NCI-H748 (cell line): ENCODE measurements around the gene IKZF4.

ENCODE experiments used
- DNase-seq: peaks from one replicate; lab custom pipeline; 2025; ENCODE audit not compliant: unreplicated experiment; lab: John Stamatoyannopoulos, UW

Gene IKZF4

GRCh38 chr12:56081393-56082347 is 60.8 kb downstream of the IKZF4 start:
- no peak for DNase-seq

GRCh38 chr12:56082382-56082781 is 61.5 kb downstream of the IKZF4 start:
- no peak for DNase-seq

GRCh38 chr12:56082967-56083366 is 62.1 kb downstream of the IKZF4 start:
- DNase-seq, result no peak

- DNase-seq, result peak; percentile 49
Observed at GRCh38 chr12:56084958-56085543, 64.2 kb downstream of the IKZF4 start.

GRCh38 chr12:56086096-56086495 is 65.3 kb downstream of the IKZF4 start:
- no peak for DNase-seq

GRCh38 chr12:56086608-56087007 is 65.8 kb downstream of the IKZF4 start:
- no peak for DNase-seq

GRCh38 chr12:56087220-56087619 is 66.4 kb downstream of the IKZF4 start:
- peak; percentile 35 for DNase-seq
